NOMO-1 treated with DMSO at 0.1 percent for 48 hours (cell line): ENCODE measurements around the gene PCSK1.
"Not testable (repeated sequence)": the region's sequence is repeated elsewhere in the genome, so short reads cannot be mapped to it uniquely, and the experiment has no call there.

Experiments used
- DNase-seq: peaks from one replicate; lab custom pipeline; 2025; ENCODE audit not compliant: unreplicated experiment; lab: John Stamatoyannopoulos, UW

Gene PCSK1

DNA sequence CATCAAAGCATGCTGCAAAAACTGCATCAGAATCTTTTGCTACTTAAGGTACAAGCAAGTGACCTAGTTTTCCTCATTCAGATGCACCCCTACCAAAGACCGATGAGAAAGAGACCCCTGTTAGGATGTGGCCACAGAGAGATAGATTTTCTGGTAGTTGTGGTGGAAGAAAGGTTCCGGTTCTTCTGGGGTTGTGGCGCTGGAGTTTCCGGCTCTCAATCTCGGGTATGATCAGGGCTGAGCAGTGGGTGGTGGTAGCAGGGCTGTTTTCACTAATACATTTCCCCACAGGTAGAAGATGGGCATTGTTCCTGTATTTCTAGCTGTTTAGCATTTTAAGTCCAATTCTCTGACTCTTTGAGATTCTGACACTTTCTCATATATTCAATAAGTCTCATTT lies 58.4 kb downstream of the PCSK1 start:
- DNase-seq: no peak

GRCh38 chr5:96373381-96373733 lies 59.7 kb downstream of the PCSK1 start:
- no peak for DNase-seq

- no peak for DNase-seq
Measured at GRCh38 chr5:96372726-96373380, 60.2 kb downstream of the PCSK1 start.

DNA sequence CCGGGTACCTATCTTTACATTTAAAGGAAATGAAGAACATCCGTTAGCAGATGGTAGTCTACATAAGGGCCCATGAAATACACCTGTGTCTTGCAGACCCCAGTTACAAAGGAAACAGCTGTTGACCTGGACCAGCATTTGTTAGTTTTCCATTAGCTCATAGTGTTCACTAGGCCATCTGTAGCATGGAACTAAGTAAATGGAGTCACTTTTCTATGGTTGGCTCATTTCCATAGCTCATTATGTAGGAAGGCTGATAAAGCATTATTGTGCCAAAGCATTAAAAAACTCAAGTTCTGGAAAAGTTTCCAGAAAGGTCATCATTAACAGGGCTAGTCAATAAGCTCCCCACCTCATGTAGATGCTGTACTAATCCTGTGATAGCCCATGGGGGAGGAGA lies 62.1 kb downstream of the PCSK1 start:
- no peak for DNase-seq

GRCh38 chr5:96367337-96367736 lies 65.7 kb downstream of the PCSK1 start:
- DNase-seq: not testable (repeated sequence)

GRCh38 chr5:96354237-96354636 lies 78.8 kb downstream of the PCSK1 start:
- no peak for DNase-seq

DNA sequence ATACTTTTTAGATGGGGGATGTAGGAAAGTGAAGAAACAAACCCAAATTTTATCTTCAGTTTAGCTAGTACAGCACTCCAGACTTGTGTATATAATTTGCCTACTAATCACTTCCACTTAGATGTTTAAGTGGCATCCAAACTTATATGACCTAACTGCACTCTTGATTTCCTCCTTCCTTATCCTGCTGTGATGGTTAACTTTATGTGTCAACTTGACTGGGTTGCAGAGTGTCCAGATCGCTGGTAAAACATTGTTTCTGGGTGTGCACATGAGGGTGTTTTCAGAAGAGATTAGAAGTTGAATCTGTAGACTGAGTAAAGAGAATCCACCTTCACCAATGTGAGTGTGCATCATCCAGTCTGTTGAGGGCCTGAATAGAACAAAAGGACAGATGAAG lies 79.8 kb downstream of the PCSK1 start:
- no peak for DNase-seq

- no peak for DNase-seq
Measured at GRCh38 chr5:96350678-96351077, 82.4 kb downstream of the PCSK1 start.

DNA sequence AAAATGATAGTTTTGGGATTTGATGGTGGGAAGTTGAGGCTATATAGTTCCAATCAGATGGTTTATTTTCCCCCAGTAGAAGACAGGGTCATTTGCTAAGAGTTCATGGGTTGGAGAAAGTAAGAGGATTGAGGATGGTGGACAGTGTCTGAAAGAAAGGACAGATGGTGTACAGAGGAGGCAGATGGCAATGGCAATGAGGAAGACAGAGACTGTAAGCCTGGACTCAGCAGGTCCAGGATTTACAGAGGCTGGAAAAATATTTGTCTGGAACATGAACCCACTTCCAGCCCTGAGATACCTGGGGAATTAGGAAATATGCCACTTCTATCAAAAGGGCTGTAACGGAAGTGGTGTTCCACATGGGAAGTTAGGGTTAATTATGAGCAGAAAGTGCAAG lies 84.5 kb downstream of the PCSK1 start:
- DNase-seq: no peak

DNA sequence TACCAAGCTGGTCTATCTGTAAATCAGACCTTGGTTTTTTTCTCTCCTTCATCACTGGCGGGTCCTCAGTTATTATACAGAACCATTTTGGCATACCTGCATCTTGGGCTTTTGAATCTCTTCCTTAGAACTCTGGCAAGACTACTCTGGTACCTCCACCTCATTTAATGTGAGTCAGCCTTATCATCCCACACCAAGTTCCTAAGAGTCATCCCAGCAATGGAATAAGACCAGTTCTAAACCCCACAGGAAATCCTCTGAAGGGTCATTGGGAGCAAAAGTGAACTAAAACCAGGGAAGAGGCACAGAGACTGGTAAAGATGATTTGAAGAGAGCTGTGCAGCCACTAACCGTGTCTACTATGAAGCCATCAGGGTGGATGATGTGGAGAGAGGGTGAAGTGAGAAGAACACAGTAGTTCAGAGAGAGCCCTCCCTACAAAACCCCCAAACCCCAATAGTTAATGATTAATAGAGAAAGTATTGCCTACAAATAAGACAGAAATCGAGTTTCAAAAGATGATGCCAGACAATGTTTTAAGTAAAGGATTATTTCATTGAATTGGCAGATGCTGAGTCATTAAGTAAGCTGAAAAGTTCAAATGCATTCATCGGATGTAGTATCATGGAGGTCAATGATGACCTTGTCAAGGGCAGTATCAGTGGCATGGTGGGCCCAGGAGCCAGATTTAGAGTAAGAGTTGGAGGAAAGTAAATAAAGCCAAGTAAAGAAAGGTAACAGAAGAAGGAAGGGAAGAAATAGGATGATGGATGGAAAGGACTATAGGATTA lies 85.4 kb downstream of the PCSK1 start:
- DNase-seq: no peak

GRCh38 chr5:96344678-96345577 lies 88.1 kb downstream of the PCSK1 start:
- peak; percentile 56 for DNase-seq

DNA sequence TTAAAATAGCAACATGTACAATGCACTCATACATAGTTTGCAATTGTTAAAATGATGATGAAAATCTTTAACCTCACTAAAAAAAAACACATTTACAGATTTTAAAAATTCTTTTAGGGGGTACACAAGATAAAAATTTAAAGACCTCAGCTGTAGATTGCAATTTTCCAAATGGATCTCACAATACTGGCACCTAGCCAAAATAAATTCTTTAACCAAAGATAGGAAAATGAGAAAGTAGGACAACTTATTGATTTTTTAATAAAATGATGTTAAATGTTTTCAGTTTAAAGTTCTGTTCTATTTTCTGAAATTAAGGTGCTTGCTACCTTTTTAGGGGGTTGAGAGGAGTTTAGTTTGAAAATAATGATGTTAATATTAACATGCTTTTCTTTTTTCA lies 90.0 kb downstream of the PCSK1 start:
- DNase-seq: no peak

GRCh38 chr5:96342581-96342980 lies 90.5 kb downstream of the PCSK1 start:
- no peak for DNase-seq
